ENCODE data around the gene MTREX. TPM values are rescaled to one million over a fixed set of nuclear protein-coding genes. Genes with fewer than 3 reads are reported as not detected.

MTREX gene
- total and polyA plus RNA-seq, 2 donors (not counting 1 experiment from before 2014, with no cell fraction given) = 7.9 to 94.0 TPM

GRCh38 chr5:55441107-55441771, 133.4 kb downstream of the MTREX start:
- no peak overlapping the region for H3K9ac ChIP-seq (ENCODE audit: low read length)
- DNase-seq = no peak
- 100% methylated on average over 1 of the region's 3 CpGs for WGBS (ENCODE audit: insufficient coverage)
- no peaks in the 10 kb centered on the region for H3K4me1 ChIP-seq (ENCODE audit: control insufficient read depth in 2 of 2, insufficient read depth in 2 of 2, low read length in 2 of 2)
- no peaks in the 10 kb centered on the region for H3K27me3 ChIP-seq (replicated peaks in 1 of 4; ENCODE audit: control extremely low read depth in 1 of 4, control insufficient read depth in 3 of 4, insufficient read depth in 4 of 4, low read length in 3 of 4)
- no peaks in the 10 kb centered on the region for H3K79me2 ChIP-seq (ENCODE audit: control insufficient read depth, insufficient read depth, low read length)
- ChIA-PET CTCF (no interaction called here), POLR2A (no interaction called here)
- peaks cover 0 to 2% (median 0%) of the 10 kb centered on the region in 3 donors for H3K9me3 ChIP-seq (ENCODE audit: control extremely low read depth in 1 of 3, control insufficient read depth in 2 of 3, insufficient read depth in 1 of 3, low read length in 2 of 3)
- Mint-ChIP-seq H3K4me1 (peaks cover 4% of the 10 kb centered on the region), H3K27ac (no peak overlapping the region), H3K4me3 (no peak overlapping the region), H3K9me3 (ENCODE audit: insufficient read depth) (no peaks in the 10 kb centered on the region), H3K27me3 (no peaks in the 10 kb centered on the region)
- no peak overlapping the region for H3K4me3 ChIP-seq (ENCODE audit: control extremely low read depth in 1 of 5, extremely low read depth in 1 of 5, insufficient read depth in 1 of 5, low read depth in 2 of 5, low read length in 4 of 5)
- no peak overlapping the region for H3K27ac ChIP-seq (ENCODE audit: low read length in 2 of 2)
- H3K4me2 ChIP-seq (replicated peaks; ENCODE audit: low read depth, low read length, poor library complexity, severe bottlenecking) = no peak overlapping the region
- H3K36me3 ChIP-seq (replicated peaks in 1 of 2; ENCODE audit: control extremely low read depth in 1 of 2, control insufficient read depth in 1 of 2, extremely low read depth in 1 of 2, insufficient read depth in 2 of 2, low read length in 1 of 2) = peaks cover 0 to 2% of the 10 kb centered on the region in 2 experiments
- no peak overlapping the region for H2AFZ ChIP-seq (ENCODE audit: insufficient read depth, low read depth, low read length, poor library complexity, severe bottlenecking)
- TF ChIP-seq EZH2 (IDR thresholded peaks at IDR 0.05; ENCODE audit: borderline replicate concordance, insufficient read depth, low read depth, low read length, poor library complexity, severe bottlenecking) = no peak
- TF ChIP-seq, protein P1, sequence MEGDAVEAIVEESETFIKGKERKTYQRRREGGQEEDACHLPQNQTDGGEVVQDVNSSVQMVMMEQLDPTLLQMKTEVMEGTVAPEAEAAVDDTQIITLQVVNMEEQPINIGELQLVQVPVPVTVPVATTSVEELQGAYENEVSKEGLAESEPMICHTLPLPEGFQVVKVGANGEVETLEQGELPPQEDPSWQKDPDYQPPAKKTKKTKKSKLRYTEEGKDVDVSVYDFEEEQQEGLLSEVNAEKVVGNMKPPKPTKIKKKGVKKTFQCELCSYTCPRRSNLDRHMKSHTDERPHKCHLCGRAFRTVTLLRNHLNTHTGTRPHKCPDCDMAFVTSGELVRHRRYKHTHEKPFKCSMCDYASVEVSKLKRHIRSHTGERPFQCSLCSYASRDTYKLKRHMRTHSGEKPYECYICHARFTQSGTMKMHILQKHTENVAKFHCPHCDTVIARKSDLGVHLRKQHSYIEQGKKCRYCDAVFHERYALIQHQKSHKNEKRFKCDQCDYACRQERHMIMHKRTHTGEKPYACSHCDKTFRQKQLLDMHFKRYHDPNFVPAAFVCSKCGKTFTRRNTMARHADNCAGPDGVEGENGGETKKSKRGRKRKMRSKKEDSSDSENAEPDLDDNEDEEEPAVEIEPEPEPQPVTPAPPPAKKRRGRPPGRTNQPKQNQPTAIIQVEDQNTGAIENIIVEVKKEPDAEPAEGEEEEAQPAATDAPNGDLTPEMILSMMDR (IDR thresholded peaks at IDR 0.05) = no peak
- intact Hi-C loops (cut with micrococcal nuclease) = no loop called here
- H4K20me1 ChIP-seq (ENCODE audit: control insufficient read depth, insufficient read depth, low read length, poor library complexity, severe bottlenecking) = no peaks in the 10 kb centered on the region
- no peak for ATAC-seq (ENCODE audit: low read depth)

GRCh38 chr5:55441954-55442353, 134.2 kb downstream of the MTREX start:
- intact Hi-C loops (cut with micrococcal nuclease) = no loop called here
- CTCF ChIA-PET = no interaction called here
- no CpG with 5 or more reads among the region's 1 CpG for WGBS (ENCODE audit: insufficient coverage)
- Histone ChIP-seq H3K9ac (ENCODE audit: low read length) (no peak overlapping the region), H2AFZ (ENCODE audit: insufficient read depth, low read depth, low read length, poor library complexity, severe bottlenecking) (no peak overlapping the region), H3K9me3 (ENCODE audit: control extremely low read depth in 1 of 3, control insufficient read depth in 2 of 3, insufficient read depth in 1 of 3, low read length in 2 of 3) (no peaks in the 10 kb centered on the region), H3K4me3 (ENCODE audit: control extremely low read depth in 1 of 5, extremely low read depth in 1 of 5, insufficient read depth in 1 of 5, low read depth in 2 of 5, low read length in 4 of 5) (no peak overlapping the region), H3K4me2 (replicated peaks; ENCODE audit: low read depth, low read length, poor library complexity, severe bottlenecking) (no peak overlapping the region), H3K27ac (ENCODE audit: low read length in 2 of 2) (no peak overlapping the region), H3K79me2 (ENCODE audit: control insufficient read depth, insufficient read depth, low read length) (no peaks in the 10 kb centered on the region), H4K20me1 (ENCODE audit: control insufficient read depth, insufficient read depth, low read length, poor library complexity, severe bottlenecking) (no peaks in the 10 kb centered on the region), H3K36me3 (replicated peaks in 1 of 2; ENCODE audit: control extremely low read depth in 1 of 2, control insufficient read depth in 1 of 2, extremely low read depth in 1 of 2, insufficient read depth in 2 of 2, low read length in 1 of 2) (peaks cover 0 to 2% of the 10 kb centered on the region in 2 experiments), H3K4me1 (ENCODE audit: control insufficient read depth in 2 of 2, insufficient read depth in 2 of 2, low read length in 2 of 2) (no peaks in the 10 kb centered on the region), H3K27me3 (replicated peaks in 1 of 4; ENCODE audit: control extremely low read depth in 1 of 4, control insufficient read depth in 3 of 4, insufficient read depth in 4 of 4, low read length in 3 of 4) (no peaks in the 10 kb centered on the region)
- Mint-ChIP-seq H3K9me3 (ENCODE audit: insufficient read depth) (no peaks in the 10 kb centered on the region), H3K4me1 (peaks cover 4% of the 10 kb centered on the region), H3K4me3 (no peak overlapping the region), H3K27me3 (no peaks in the 10 kb centered on the region), H3K27ac (no peak overlapping the region)
- no peak for DNase-seq
- POLR2A ChIA-PET = no interaction called here
- no peak for ATAC-seq (ENCODE audit: low read depth)
- TF ChIP-seq, protein P1 (IDR thresholded peaks at IDR 0.05) = no peak
- no peak for TF ChIP-seq EZH2 (IDR thresholded peaks at IDR 0.05; ENCODE audit: borderline replicate concordance, insufficient read depth, low read depth, low read length, poor library complexity, severe bottlenecking)

Measured in B cell (primary cell).